Natural killer cell (primary cell): ENCODE results near the gene AKAP8. TPM values are rescaled to one million over a fixed set of nuclear protein-coding genes. Genes with fewer than 3 reads are reported as not detected.

Experiments
- ATAC-seq, 3 donors: fragments of 150-1000 bp in 2 of 3; fragments of 200-7000 bp in 1 of 3; cut with Tn5 transposase; 1 replicate in 1 of 3; 2 replicates in 2 of 3; pipeline ENCODE4 v1.10.0; 2021; ENCODE audit warnings: mild to moderate bottlenecking in 2 of 3, moderate library complexity in 2 of 3
- DNase-seq, 2 donors: peaks; one replicate each; pipeline versions ENCODE4 v3.0.0 to v3.0.0-alpha.2; 2013 to 2021; ENCODE audit warnings: mixed read lengths in 1 of 2
- H3K27ac ChIP-seq: one replicate; pipeline ENCODE4 v1.5.1; 2013; ENCODE audit warnings: mild to moderate bottlenecking, low read length
- H3K27me3 ChIP-seq: one replicate; pipeline ENCODE4 v1.6.1; 2013; ENCODE audit warnings: low read length; ENCODE audit not compliant: control insufficient read depth, insufficient read depth
- H3K36me3 ChIP-seq: one replicate; pipeline ENCODE4 v1.6.1; 2013; ENCODE audit warnings: low read length; ENCODE audit not compliant: control insufficient read depth, insufficient read depth
- H3K4me1 ChIP-seq: one replicate; pipeline ENCODE4 v1.6.1; 2013; ENCODE audit warnings: low read length; ENCODE audit not compliant: control insufficient read depth, insufficient read depth
- H3K4me3 ChIP-seq: one replicate; pipeline ENCODE4 v1.5.1; 2013; ENCODE audit warnings: low read length
- H3K9me3 ChIP-seq: one replicate; pipeline ENCODE4 v1.6.1; 2013; ENCODE audit warnings: low read length; ENCODE audit not compliant: control insufficient read depth, insufficient read depth
- H3K27ac Mint-ChIP-seq, 2 donors: one replicate each; pipeline ENCODE4 v1.8.0; 2022; ENCODE audit warnings: mild to moderate bottlenecking in 2 of 2, mixed read lengths in 2 of 2, moderate library complexity in 1 of 2
- H3K27me3 Mint-ChIP-seq, 2 donors: one replicate each; pipeline ENCODE4 v1.8.0; 2022; ENCODE audit warnings: low read depth in 2 of 2, mixed read lengths in 2 of 2
- H3K36me3 Mint-ChIP-seq: one replicate; pipeline ENCODE4 v1.8.0; 2022; ENCODE audit warnings: mixed read lengths
- H3K4me1 Mint-ChIP-seq, 2 donors: one replicate each; pipeline ENCODE4 v1.8.0; 2022; ENCODE audit warnings: mixed read lengths in 2 of 2
- H3K4me3 Mint-ChIP-seq: one replicate; pipeline ENCODE4 v1.8.0; 2022; ENCODE audit warnings: mild to moderate bottlenecking, moderate library complexity, mixed read lengths
- H3K9me3 Mint-ChIP-seq, 2 donors: one replicate each; pipeline ENCODE4 v1.8.0; 2022; ENCODE audit warnings: mixed read lengths in 2 of 2
- CTCF ChIP-seq: fragments of 200-600 bp; IDR thresholded peaks from one replicate; pipeline ENCODE4 v1.8.0; 2022; ENCODE audit warnings: antibody characterized with exemption
- WGBS: methylation state at CpG from one replicate; pipeline ENCODE4 v1.1.7; 2013; ENCODE audit warnings: missing lambda C conversion rate; ENCODE audit not compliant: insufficient coverage; 5-methylcytosine and 5-hydroxymethylcytosine counted together
- intact Hi-C: fragments of 100-400 bp; cut with micrococcal nuclease; formaldehyde crosslinking; loops from one replicate; pipeline ENCODE4 v1.14.2; 2022
- total RNA-seq, 4 donors: library from RNA; stranded (reverse); fragments of 120-200 nt in 1 of 4; gene quantifications; one replicate each; pipeline versions ENCODE4 v1.2.3 to v1.2.4, GENCODE V29; 2013 to 2022

Gene AKAP8
- total RNA-seq, 3 donors from 2014 or later (not counting 1 experiment from before 2014, with no cell fraction given), result 65.3 to 87.6 (median 76.9) TPM

- H3K4me3 ChIP-seq, result peak overlapping the region; percentile 76
- H3K27me3 ChIP-seq, result no peaks in the 10 kb centered on the region
- Mint-ChIP-seq H3K36me3 (no peaks in the 10 kb centered on the region), H3K27ac (peak overlapping the region; percentile 94 to 97), H3K4me1 (peaks cover 50 to 51% of the 10 kb centered on the region in 2 donors), H3K9me3 (no peaks in the 10 kb centered on the region), H3K27me3 (no peaks in the 10 kb centered on the region), H3K4me3 (peak overlapping the region; percentile 98)
- peak overlapping the region; percentile 87 for H3K27ac ChIP-seq
- no peaks in the 10 kb centered on the region for H3K9me3 ChIP-seq
- TF ChIP-seq CTCF, result no peak
- DNase-seq (peak; percentile 72 to 80), ATAC-seq (peak; percentile 57 to 76 (median 70))
- intact Hi-C loops, result loop anchor here (2.0 kb wide), 2 partner anchors 47 to 67 kb away; partner anchors contain the start of gene AKAP8
- no peaks in the 10 kb centered on the region for H3K36me3 ChIP-seq
- WGBS, result under 1% methylated on average over 112 of the region's 122 CpGs
- peaks cover 49% of the 10 kb centered on the region for H3K4me1 ChIP-seq
Measured at GRCh38 chr19:15331419-15332310, 47.9 kb downstream of the AKAP8 start.

DNA sequence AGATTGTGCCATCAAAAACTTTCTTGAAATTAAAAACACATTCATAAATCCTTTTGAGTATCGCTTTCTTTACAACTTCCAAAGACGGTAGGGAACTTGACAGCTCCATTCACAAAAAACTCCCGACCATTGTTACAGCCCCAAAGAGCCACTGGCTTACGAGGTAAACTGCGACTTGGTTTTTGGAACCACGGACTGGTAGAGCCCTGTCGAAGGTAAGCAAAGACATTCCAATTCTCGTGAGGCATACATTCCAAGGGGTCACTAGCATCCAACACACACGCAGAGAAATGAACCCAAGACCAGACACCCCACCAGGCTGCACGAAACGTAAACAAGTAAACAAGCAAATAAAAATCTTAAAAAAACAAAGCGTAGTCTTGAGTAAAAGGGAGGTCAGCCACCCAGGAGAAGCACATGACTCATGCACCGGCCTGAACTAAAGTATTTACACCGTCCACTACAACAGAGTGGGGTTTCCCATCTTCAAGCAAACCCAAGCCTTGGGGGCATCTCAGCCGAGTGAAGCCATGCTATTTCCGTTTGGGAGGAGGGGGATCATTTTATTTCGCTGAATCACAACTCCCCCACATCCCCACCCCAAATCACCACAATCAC, 48.7 kb downstream of the AKAP8 start:
- Histone ChIP-seq H3K36me3 (no peaks in the 10 kb centered on the region), H3K27ac (peak overlapping the region; percentile 87), H3K4me1 (peaks cover 56% of the 10 kb centered on the region), H3K27me3 (no peaks in the 10 kb centered on the region), H3K9me3 (no peaks in the 10 kb centered on the region), H3K4me3 (peak overlapping the region; percentile 76)
- intact Hi-C loops, result loop anchor here (2.0 kb wide), 2 partner anchors 48 to 66 kb away; partner anchors contain the start of gene AKAP8
- Mint-ChIP-seq H3K27ac (peak overlapping the region; percentile 94 to 96), H3K27me3 (no peaks in the 10 kb centered on the region), H3K4me3 (peak overlapping the region; percentile 98), H3K9me3 (no peaks in the 10 kb centered on the region), H3K36me3 (no peaks in the 10 kb centered on the region), H3K4me1 (peaks cover 54 to 58% of the 10 kb centered on the region in 2 donors)
- ATAC-seq, result peak; percentile 42 to 63 (median 61)
- 7% methylated on average over 13 of the region's 17 CpGs for WGBS
- DNase-seq, result peak; percentile 58 to 59
- no peak for TF ChIP-seq CTCF

GRCh38 chr19:15328312-15328711, 51.3 kb downstream of the AKAP8 start:
- Histone ChIP-seq H3K27ac (no peak overlapping the region), H3K4me3 (no peak overlapping the region), H3K4me1 (peaks cover 72% of the 10 kb centered on the region), H3K9me3 (no peaks in the 10 kb centered on the region), H3K27me3 (no peaks in the 10 kb centered on the region), H3K36me3 (no peaks in the 10 kb centered on the region)
- H3K27ac Mint-ChIP-seq, result peak overlapping the region; percentile 70 to 96
- no peaks in the 10 kb centered on the region for H3K9me3 Mint-ChIP-seq
- 85% methylated on average over 10 of the region's 10 CpGs for WGBS
- peak overlapping the region; percentile 45 for H3K4me3 Mint-ChIP-seq
- intact Hi-C loops, result loop anchor here (5.0 kb wide), 1 partner anchor 36 kb away; no protein-coding TSS in a partner anchor
- ATAC-seq, result no peak
- no peaks in the 10 kb centered on the region for H3K27me3 Mint-ChIP-seq
- DNase-seq, result no peak
- no peak for TF ChIP-seq CTCF
- H3K36me3 Mint-ChIP-seq, result no peaks in the 10 kb centered on the region
- peaks cover 78 to 81% of the 10 kb centered on the region in 2 donors for H3K4me1 Mint-ChIP-seq
